ENCODE measurements around the gene STX19.
"Not testable (repeated sequence)": the region's sequence is repeated elsewhere in the genome, so short reads cannot be mapped to it uniquely, and the experiment has no call there.

Gene STX19

GRCh38 chr3:93973131-93974126, 55.0 kb downstream of the STX19 start, which contains the start of gene PROS1:
Gene PROS1, minus strand, starts transcription at chr3:93973896. Its CDS starts 147 bp downstream, at chr3:93973749.
- DNase-seq: peak; percentile 50

GRCh38 chr3:93969997-93970396, 58.4 kb downstream of the STX19 start:
- no peak for DNase-seq

GRCh38 chr3:93969443-93969842, 59.0 kb downstream of the STX19 start:
- no peak for DNase-seq

GRCh38 chr3:93965106-93965505, 63.3 kb downstream of the STX19 start:
- DNase-seq: not testable (repeated sequence)

Data from stimulated activated CD4-positive, alpha-beta T cell treated with anti-CD3 and anti-CD28 coated beads, Interleukin-1b, Interleukin-23, amount 100 ng/mL, for 48 hours (primary cell).